Heart right ventricle (tissue), 16 donors: Measurements from ENCODE around the gene NCOA4. TPM values are rescaled to one million over a fixed set of nuclear protein-coding genes. Genes with fewer than 3 reads are reported as not detected.
"Not testable (repeated sequence)": the region's sequence is repeated elsewhere in the genome, so short reads cannot be mapped to it uniquely, and the experiment has no call there.

ENCODE experiments used
- ATAC-seq, 8 donors: fragments of 200-7000 bp; cut with Tn5 transposase; one replicate each; pipeline ENCODE4 v1.9.1; 2020; ENCODE audit warnings: mild to moderate bottlenecking in 8 of 8, moderate library complexity in 8 of 8, moderate number of reproducible peaks in 1 of 8
- DNase-seq, 2 donors: peaks; one replicate each; pipeline ENCODE4 v3.0.0-alpha.2; 2020
- H3K27ac ChIP-seq, 10 donors: fragments of 200-600 bp; sonication (generic) in 2 of 10; one replicate each; pipeline versions ENCODE4 v1.5.0 to v1.8.0; 2020 to 2022; ENCODE audit warnings: mild to moderate bottlenecking in 3 of 10
- H3K27me3 ChIP-seq, 7 donors: fragments of 200-600 bp; one replicate each; pipeline ENCODE4 v1.8.0; 2021 to 2022; ENCODE audit warnings: mild to moderate bottlenecking in 2 of 7
- H3K36me3 ChIP-seq, 9 donors: fragments of 200-600 bp; sonication (generic) in 1 of 9; one replicate each; pipeline versions ENCODE4 v1.5.0 to v1.8.0; 2020 to 2022; ENCODE audit warnings: mild to moderate bottlenecking in 2 of 9
- H3K4me1 ChIP-seq, 9 donors: fragments of 200-600 bp; sonication (generic) in 1 of 9; one replicate each; pipeline versions ENCODE4 v1.5.0 to v1.8.0; 2020 to 2022; ENCODE audit warnings: mild to moderate bottlenecking in 4 of 9
- H3K4me3 ChIP-seq, 10 donors: fragments of 200-600 bp; sonication (generic) in 2 of 10; one replicate each; pipeline versions ENCODE4 v1.5.0 to v1.8.0; 2020 to 2022; ENCODE audit warnings: mild to moderate bottlenecking in 7 of 10, moderate library complexity in 2 of 10
- H3K9me3 ChIP-seq, 11 donors: fragments of 200-600 bp in 10 of 11; sonication (generic) in 2 of 11; one replicate each; pipeline versions ENCODE4 v1.5.0 to v1.8.0; 2013 to 2022; ENCODE audit warnings: mild to moderate bottlenecking in 2 of 11, control low read depth in 1 of 11, moderate library complexity in 1 of 11
- WGBS, 2 donors: extraction: QIAGEN DNeasy Blood & Tissue Kit; methylation state at CpG; one replicate each; pipeline ENCODE4 v1.1.7; 2013; ENCODE audit warnings: inconsistent platforms in 1 of 2; 5-methylcytosine and 5-hydroxymethylcytosine counted together
- intact Hi-C, 10 donors: fragments of 100-400 bp; cut with DNase I; formaldehyde crosslinking; loops; one replicate each; pipeline versions ENCODE4 v1.11.1 to v1.14.2; 2022
- polyA plus RNA-seq, 2 donors: library from polyadenylated mRNA; stranded (reverse); fragments of 200-250 nt; gene quantifications; one replicate each; pipeline ENCODE4 v1.2.3, GENCODE V29; 2013
- total RNA-seq, 10 donors: library from RNA; stranded (reverse); fragmentation: NEBNext Ultra II Directional in 3 of 10; extraction: Animal tissue kit (Norgen Biotek cat#: 25700) in 3 of 10; gene quantifications; one replicate each; pipeline versions ENCODE4 v1.2.1 to v1.2.4, GENCODE V29; 2021 to 2023
- TF ChIP-seq, protein P1 (sequence below), 9 donors: fragments of 200-600 bp; sonication (generic) in 2 of 9; IDR thresholded peaks; one replicate each; pipeline versions ENCODE4 v1.5.0 to v1.8.0; 2021 to 2022; ENCODE audit warnings: antibody characterized with exemption in 9 of 9, mild to moderate bottlenecking in 5 of 9, moderate library complexity in 1 of 9
- donor health status: Arrhythmogenic right ventricular cardiomyopathy.
- donor health status: ischemic (EF 13 %, LVEDD 7.1; RV severe dilation, severe dysfunction).
- donor health status: healthy with polysubstance abuse.
- donor health status: DM: no; HTN: yes; CAD: no.
- donor health status: DM: no; HTN: no; CAD: no.
- donor health status: ischemic (EF 25% LVEDD 6.9; RV normal size, moderate dysfunction).
- donor health status: ischemic (EF 25% LVEDD 5.7; RV mildly dilated, moderate dysfunction).
- donor health status: healthy.
- donor health status: DM: yes; HTN: yes; CAD: no.
- donor health status: Ischemic cardiomyopathy.
- donor health status: ischemic (EF 35%, LVEDD 5.7; RV mildly dilated, moderate dysfunction).
- donor health status: nonischemic (EF 11% LVEDD 7.7; RV severe dilation, severe dysfunction).
- donor health status: DM: yes; HTN: yes; CAD: no.
- donor health status: PGD.
- donor health status: ischemic (EF 29% LVEDD 5.4; RV normal size, mild dysfunction).
- donor health status: nonischemic (EF 23%, LVEDD 6.1; RV moderate dilation, normal function).

Gene NCOA4
- total and polyA plus RNA-seq, 12 donors, result 36.7 to 287 (median 256) TPM

DNA sequence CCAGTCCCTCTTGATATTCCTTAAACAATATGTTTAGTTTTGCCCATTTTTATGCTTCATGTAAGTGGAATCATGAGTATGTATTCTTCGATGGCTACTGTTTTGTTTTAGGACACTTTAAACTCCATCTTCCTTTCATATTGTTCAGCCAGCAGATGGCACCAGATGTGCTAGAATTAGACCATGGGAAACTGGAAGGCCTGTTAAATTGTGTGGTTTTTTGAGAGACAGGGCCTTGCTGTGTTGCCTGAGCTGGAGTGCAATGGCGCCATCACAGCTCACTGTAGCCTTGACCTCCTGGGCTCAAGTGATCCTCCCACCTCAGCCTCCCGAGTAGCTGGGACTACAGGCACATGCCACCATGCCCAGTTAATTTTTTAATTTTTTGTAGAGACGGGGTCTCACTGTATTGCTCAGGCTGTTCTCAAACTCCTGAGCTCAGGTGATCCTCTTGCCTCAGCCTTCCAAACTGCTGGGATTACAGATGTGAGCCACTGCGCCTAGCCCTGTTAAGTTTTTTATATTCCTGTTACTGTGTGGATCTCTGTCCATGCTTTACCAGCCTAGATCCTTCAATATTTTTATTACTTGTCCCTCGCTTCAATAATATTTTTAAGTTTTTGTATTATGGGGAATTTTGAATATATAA is 46.8 kb downstream of the NCOA4 start:
- intact Hi-C loops, H3K27me3 ChIP-seq, H3K27ac ChIP-seq, H3K4me3 ChIP-seq, H3K4me1 ChIP-seq, H3K9me3 ChIP-seq: not testable (repeated sequence)
- TF ChIP-seq, protein P1, sequence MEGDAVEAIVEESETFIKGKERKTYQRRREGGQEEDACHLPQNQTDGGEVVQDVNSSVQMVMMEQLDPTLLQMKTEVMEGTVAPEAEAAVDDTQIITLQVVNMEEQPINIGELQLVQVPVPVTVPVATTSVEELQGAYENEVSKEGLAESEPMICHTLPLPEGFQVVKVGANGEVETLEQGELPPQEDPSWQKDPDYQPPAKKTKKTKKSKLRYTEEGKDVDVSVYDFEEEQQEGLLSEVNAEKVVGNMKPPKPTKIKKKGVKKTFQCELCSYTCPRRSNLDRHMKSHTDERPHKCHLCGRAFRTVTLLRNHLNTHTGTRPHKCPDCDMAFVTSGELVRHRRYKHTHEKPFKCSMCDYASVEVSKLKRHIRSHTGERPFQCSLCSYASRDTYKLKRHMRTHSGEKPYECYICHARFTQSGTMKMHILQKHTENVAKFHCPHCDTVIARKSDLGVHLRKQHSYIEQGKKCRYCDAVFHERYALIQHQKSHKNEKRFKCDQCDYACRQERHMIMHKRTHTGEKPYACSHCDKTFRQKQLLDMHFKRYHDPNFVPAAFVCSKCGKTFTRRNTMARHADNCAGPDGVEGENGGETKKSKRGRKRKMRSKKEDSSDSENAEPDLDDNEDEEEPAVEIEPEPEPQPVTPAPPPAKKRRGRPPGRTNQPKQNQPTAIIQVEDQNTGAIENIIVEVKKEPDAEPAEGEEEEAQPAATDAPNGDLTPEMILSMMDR (IDR thresholded peaks at IDR 0.05), result peak in 7 of 9 donors; percentile 23 to 52 (median 46)
- ATAC-seq (peak in 5 of 8 donors; percentile 52 to 77 (median 68)), DNase-seq (peak in 1 of 2 donors; percentile 48)
- WGBS, 2 donors, result 61 to 77% methylated on average over 4 to 5 of the region's 6 CpGs
- peaks cover 0 to 72% (median 18%) of the 10 kb centered on the region in 9 donors for H3K36me3 ChIP-seq

DNA sequence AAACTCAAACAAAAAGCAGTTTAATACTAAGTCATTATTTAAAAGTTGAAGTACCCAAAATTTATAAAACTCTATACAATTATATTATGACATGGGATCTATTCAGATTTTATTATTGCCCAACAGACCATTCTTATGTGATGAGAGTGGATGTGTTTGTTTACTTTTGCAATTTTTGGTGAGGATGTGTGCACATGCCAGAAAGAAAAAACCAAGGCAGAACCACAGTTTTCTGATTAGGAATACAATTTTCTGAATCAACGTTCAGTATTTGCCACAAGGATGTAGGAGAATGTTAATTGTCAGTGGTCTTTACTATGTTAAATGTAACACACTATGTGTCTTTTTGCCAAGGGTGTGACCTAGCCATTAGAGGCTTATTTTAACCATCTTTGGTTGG is 49.1 kb downstream of the NCOA4 start:
- H3K27me3 ChIP-seq, H3K27ac ChIP-seq, H3K4me1 ChIP-seq, ATAC-seq, DNase-seq, intact Hi-C loops, H3K9me3 ChIP-seq, H3K4me3 ChIP-seq: not testable (repeated sequence)
- peaks cover 0 to 69% (median 17%) of the 10 kb centered on the region in 9 donors for H3K36me3 ChIP-seq
- whole genome bisulfite sequencing, 2 donors, result 45 to 56% methylated on average over 1 of the region's 1 CpG

DNA sequence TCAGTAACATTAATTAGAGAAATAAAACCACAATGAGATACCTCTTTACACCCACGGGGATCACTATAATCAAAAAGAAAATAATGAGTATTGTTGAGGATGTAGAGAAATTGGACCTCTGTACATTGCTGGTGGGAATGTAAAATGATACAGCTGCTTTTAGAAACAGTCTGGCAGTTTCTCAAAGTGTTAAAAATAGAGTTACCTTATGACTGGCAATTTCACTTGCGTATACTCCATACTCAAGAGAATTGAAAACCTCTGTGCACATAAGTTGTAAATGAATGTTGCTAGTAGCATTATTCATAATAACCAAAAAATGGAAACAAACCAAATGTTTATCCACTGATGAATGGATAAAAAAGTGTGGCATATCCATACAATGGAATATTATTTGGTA is 51.9 kb downstream of the NCOA4 start:
- DNase-seq, H3K4me3 ChIP-seq, H3K9me3 ChIP-seq, H3K27ac ChIP-seq, H3K27me3 ChIP-seq: not testable (repeated sequence)
- 80 to 92% methylated on average over 1 of the region's 2 CpGs for WGBS, 2 donors
- Histone ChIP-seq H3K36me3 (peaks cover 0 to 57% (median 10%) of the 10 kb centered on the region in 9 donors), H3K4me1 (peaks cover 0 to 15% (median 8%) of the 10 kb centered on the region in 9 donors)
- peak in 2 of 8 donors; percentile 41 to 55 for ATAC-seq
- intact Hi-C loops, result loop anchor here in 3 of 10 donors (5.0 to 10.0 kb wide), 2 partner anchors 44 to 46 kb away; no protein-coding TSS in a partner anchor

DNA sequence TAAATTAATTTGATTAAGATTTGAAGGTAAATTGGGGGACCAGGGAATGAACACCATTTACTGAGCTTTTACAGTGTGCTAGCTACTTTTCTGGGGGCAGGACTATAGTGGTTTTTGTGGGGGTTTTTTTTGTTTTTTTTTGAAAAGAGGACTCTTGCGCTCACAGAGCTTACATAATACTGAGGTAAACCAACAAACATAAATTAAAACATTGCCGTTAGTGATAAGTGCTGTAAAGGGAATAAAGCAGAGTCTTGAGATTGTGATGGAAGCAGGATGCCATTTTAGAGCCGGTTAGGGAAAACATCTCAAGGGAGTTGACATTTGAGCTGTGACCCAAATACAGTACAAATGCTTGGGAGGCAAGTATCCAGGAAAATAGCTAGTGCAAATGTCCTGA is 56.4 kb downstream of the NCOA4 start:
- 55 to 66% methylated on average over 3 of the region's 3 CpGs for WGBS, 2 donors
- intact Hi-C loops, result loop anchor here in 2 of 10 donors (10.0 kb wide), 1 partner anchor 51 kb away; no protein-coding TSS in a partner anchor
- not testable (repeated sequence) for H3K4me3 ChIP-seq

DNA sequence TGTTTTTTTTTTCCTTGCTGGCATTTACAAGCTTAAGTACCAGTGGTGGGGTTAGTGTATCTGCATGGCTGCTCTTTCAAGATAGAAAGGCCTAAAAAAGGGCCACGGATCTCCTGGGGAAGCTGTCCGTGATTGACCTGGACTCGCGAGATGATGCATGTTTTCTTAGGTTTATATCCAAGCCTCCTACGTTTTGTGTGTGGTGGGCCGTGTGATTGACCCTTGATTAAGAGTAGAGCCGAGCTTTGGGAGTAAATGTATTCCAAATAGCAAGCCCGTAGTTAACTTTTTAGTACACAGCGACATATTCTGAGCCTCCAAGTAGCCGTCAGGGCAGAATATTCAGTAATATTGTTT is 57.6 kb downstream of the NCOA4 start:
- Histone ChIP-seq H3K4me3 (peak overlapping the region; percentile 69 to 96 (median 91)), H3K27ac (peak overlapping the region in 9 of 10 donors; percentile 47 to 88 (median 82)), H3K4me1 (peaks cover 7 to 31% (median 19%) of the 10 kb centered on the region in 9 donors), H3K36me3 (peaks cover 0 to 23% (median 0%) of the 10 kb centered on the region in 9 donors)
- WGBS, 2 donors, result 0 to 2% methylated on average over 10 of the region's 10 CpGs
- intact Hi-C loops, result loop anchor here in 2 of 10 donors (10.0 kb wide), 1 partner anchor 52 kb away; no protein-coding TSS in a partner anchor
- not testable (repeated sequence) for H3K27me3 ChIP-seq, DNase-seq, H3K9me3 ChIP-seq
- ATAC-seq, result peak in 2 of 8 donors; percentile 2 to 27

More for the DNA sequence above, 56.4 kb downstream of the NCOA4 start:
- Histone ChIP-seq H3K4me1 (peaks cover 7 to 35% (median 19%) of the 10 kb centered on the region in 9 donors), H3K36me3 (peaks cover 0 to 35% (median 0%) of the 10 kb centered on the region in 9 donors)
- not testable (repeated sequence) for ATAC-seq, H3K27ac ChIP-seq, H3K9me3 ChIP-seq, DNase-seq, H3K27me3 ChIP-seq

DNA sequence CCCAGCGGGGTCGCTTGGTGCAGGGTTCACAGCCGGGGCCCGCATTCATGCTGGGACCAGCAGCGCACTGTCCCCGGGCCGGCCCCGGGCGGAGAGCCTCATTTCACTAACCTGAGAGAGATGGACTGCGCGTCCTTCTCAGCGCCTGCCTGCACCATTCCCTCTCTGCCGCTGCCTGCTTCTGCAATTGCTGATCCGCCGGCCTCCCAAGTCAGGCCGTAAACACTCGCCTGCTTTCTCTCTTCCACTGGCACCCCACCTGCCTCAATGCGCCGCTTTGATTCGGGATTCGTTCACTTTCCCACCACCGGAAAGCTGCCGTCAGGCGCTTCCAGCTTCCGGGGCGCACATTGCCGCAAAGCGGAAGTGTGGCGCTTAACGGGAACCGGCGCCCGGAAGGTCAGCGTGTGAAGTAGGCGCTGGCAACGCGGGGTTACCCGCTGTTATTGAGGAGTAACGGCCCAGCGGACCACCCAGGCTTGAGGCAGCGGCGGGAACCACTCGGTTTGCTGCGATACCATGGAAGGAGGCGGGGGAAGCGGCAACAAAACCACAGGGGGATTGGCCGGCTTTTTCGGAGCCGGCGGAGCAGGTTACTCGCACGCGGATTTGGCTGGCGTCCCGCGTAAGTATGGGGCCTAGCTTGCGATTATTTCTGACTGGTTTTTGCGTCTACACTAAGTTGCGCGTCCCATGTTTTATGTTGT is 58.2 kb downstream of the NCOA4 start, which contains the start of gene TIMM23:
TIMM23 (plus strand) TSS at position 384 of the 707 bp plus-strand sequence; CDS start at position 520, 136 bp downstream.
- Histone ChIP-seq H3K4me3 (peak within 1 kb of the TSS; percentile 69 to 96 (median 91)), H3K4me1 (peaks cover 7 to 31% (median 19%) of the 10 kb centered on the region in 9 donors), H3K27ac (peak within 1 kb of the TSS; percentile 47 to 88 (median 82)), H3K36me3 (peaks cover 0 to 18% (median 0%) of the 10 kb centered on the region in 9 donors)
- intact Hi-C loops, result loop anchor here in 2 of 10 donors (10.0 kb wide), 1 partner anchor 53 kb away; no protein-coding TSS in a partner anchor
- DNase-seq (peak; percentile 86), ATAC-seq (peak; percentile 91 to 98 (median 97))
- not testable (repeated sequence) for H3K9me3 ChIP-seq, H3K27me3 ChIP-seq
- WGBS, 2 donors, result 0% methylated on average over 56 to 60 of the region's 60 CpGs
- TF ChIP-seq, protein P1 (IDR thresholded peaks at IDR 0.05), result peak in 1 of 9 donors; percentile 2
